SK-N-SH (cell line): ENCODE measurements around the gene KCNT1. TPM values are rescaled to one million over a fixed set of nuclear protein-coding genes. Genes with fewer than 3 reads are reported as not detected.

Experiments used
- CTCF ChIA-PET: fragments of 300-600, 350-600 bp; formaldehyde crosslinking; extraction: SDS; loops from one replicate; lab custom pipeline; 2021; lab: Yijun Ruan, JAX
- POLR2A ChIA-PET: fragments of 350-600 bp; sonication (Branson Sonifier 250); formaldehyde crosslinking; extraction: SDS; loops from one replicate; lab custom pipeline; 2020; ENCODE audit warnings: antibody characterized with exemption, inconsistent platforms; lab: Yijun Ruan, JAX
- DNase-seq: peaks from one replicate; pipeline ENCODE4 v3.0.0; 2012
- H2AFZ ChIP-seq: fragments of 200-600 bp; sonication (generic); 2 replicates; pipeline ENCODE4 v1.8.1; 2016; ENCODE audit warnings: antibody characterized with exemption, mild to moderate bottlenecking, low read depth
- H3F3A ChIP-seq: fragments of 200-600 bp; sonication (generic); replicated peaks from 2 replicates; pipeline ENCODE3; 2016; ENCODE audit warnings: antibody characterized with exemption, mild to moderate bottlenecking; ENCODE audit not compliant: insufficient read depth
- H3K27ac ChIP-seq, 2 experiments: fragments of 200-500 bp in 1 of 2; fragments of 200-600 bp in 1 of 2; sonication (Bioruptor generic) in 1 of 2; sonication (generic), shearing (Covaris generic) in 1 of 2; 2 replicates each; pipeline versions ENCODE4 v1.5.1 to v1.6.1; 2014 to 2016; ENCODE audit warnings: low read depth in 2 of 2, inconsistent platforms in 1 of 2, low read length in 1 of 2, mild to moderate bottlenecking in 1 of 2, mixed read lengths in 1 of 2
- H3K27me3 ChIP-seq: fragments of 200-600 bp; sonication (generic), shearing (Covaris generic); 2 replicates; pipeline ENCODE4 v1.6.1; 2016; ENCODE audit warnings: mixed run types; ENCODE audit not compliant: insufficient read depth
- H3K36me3 ChIP-seq, 2 experiments: fragments of 200-500 bp in 1 of 2; fragments of 200-600 bp in 1 of 2; sonication (Bioruptor generic) in 1 of 2; sonication (generic) in 1 of 2; replicated peaks in 1 of 2; 2 replicates each; pipeline versions ENCODE3 to v1.5.1; 2014 to 2016; ENCODE audit warnings: low read length in 1 of 2, mild to moderate bottlenecking in 1 of 2; ENCODE audit not compliant: insufficient read depth in 2 of 2, control insufficient read depth in 1 of 2
- H3K4me1 ChIP-seq, 2 experiments: fragments of 200-500 bp in 1 of 2; fragments of 200-600 bp in 1 of 2; sonication (Bioruptor generic) in 1 of 2; sonication (generic), shearing (Covaris generic) in 1 of 2; 2 replicates each; pipeline versions ENCODE4 v1.5.1 to v1.6.1; 2014 to 2016; ENCODE audit warnings: low read depth in 1 of 2, low read length in 1 of 2, mixed run types in 1 of 2; ENCODE audit not compliant: insufficient read depth in 2 of 2, control insufficient read depth in 1 of 2
- H3K4me2 ChIP-seq: fragments of 200-600 bp; sonication (generic), shearing (Covaris generic); 2 replicates; pipeline ENCODE4 v1.6.1; 2017; ENCODE audit warnings: mixed run types
- H3K4me3 ChIP-seq, 2 experiments: fragments of 200-500 bp in 1 of 2; fragments of 200-600 bp in 1 of 2; sonication (Bioruptor generic) in 1 of 2; sonication (generic), shearing (Covaris generic) in 1 of 2; 2 replicates each; pipeline versions ENCODE4 v1.5.1 to v1.8.1; 2014 to 2016; ENCODE audit warnings: low read depth in 2 of 2, inconsistent platforms in 1 of 2, low read length in 1 of 2, mild to moderate bottlenecking in 1 of 2, mixed read lengths in 1 of 2, moderate library complexity in 1 of 2
- H3K79me2 ChIP-seq: fragments of 200-600 bp; sonication (generic); 2 replicates; pipeline ENCODE4 v1.8.1; 2017; ENCODE audit warnings: mild to moderate bottlenecking; ENCODE audit not compliant: insufficient read depth
- H3K9ac ChIP-seq: fragments of 200-600 bp; sonication (generic); 2 replicates; pipeline ENCODE4 v1.6.1; 2017; ENCODE audit warnings: mixed run types
- H3K9me2 ChIP-seq: fragments of 200-600 bp; sonication (generic); 2 replicates; pipeline ENCODE4 v1.6.1; 2017; ENCODE audit warnings: mixed run types
- H3K9me3 ChIP-seq: fragments of 200-600 bp; sonication (generic); 2 replicates; pipeline ENCODE4 v1.6.1; 2017; ENCODE audit warnings: mixed run types, mild to moderate bottlenecking, moderate library complexity
- H4K20me1 ChIP-seq: fragments of 200-600 bp; sonication (generic); 2 replicates; pipeline ENCODE4 v1.6.1; 2017; ENCODE audit warnings: mild to moderate bottlenecking, mixed run types; ENCODE audit not compliant: insufficient read depth
- CHD2 ChIP-seq: fragments of 150-350 bp; IDR thresholded peaks from 2 replicates; pipeline ENCODE4 v1.6.1; 2018; ENCODE audit warnings: low read length; ENCODE audit not compliant: partially characterized antibody
- EP300 ChIP-seq, 2 experiments: IDR thresholded peaks; 2 replicates each; pipeline versions ENCODE4 v1.4.0 to v1.6.1; 2012; ENCODE audit warnings: borderline replicate concordance in 1 of 2, low read depth in 1 of 2, low read length in 1 of 2
- RCOR1 ChIP-seq: fragments of 150-350 bp; IDR thresholded peaks from 2 replicates; pipeline ENCODE4 v1.6.1; 2017; ENCODE audit warnings: antibody characterized with exemption, low read length
- RFX5 ChIP-seq: IDR thresholded peaks from 2 replicates; pipeline ENCODE4 v1.6.1; 2012; ENCODE audit warnings: mild to moderate bottlenecking, improper control_type of control experiment, low read length
- TCF12 ChIP-seq: IDR thresholded peaks from 2 replicates; pipeline ENCODE4 v1.4.0; 2012
- TEAD4 ChIP-seq: IDR thresholded peaks from 2 replicates; pipeline ENCODE4 v1.4.0; 2012; ENCODE audit warnings: mild to moderate bottlenecking, borderline replicate concordance; ENCODE audit not compliant: insufficient read depth
- WGBS: methylation state at CpG from one replicate; pipeline ENCODE4 v1.1.6; 2017; ENCODE audit warnings: low lambda C conversion rate; 5-methylcytosine and 5-hydroxymethylcytosine counted together
- polyA plus RNA-seq, 3 experiments: library from polyadenylated mRNA; depleted of rRNA; stranded (reverse); fragments of >200 nt; gene quantifications; 2 replicates each; pipeline ENCODE4 v1.2.3, GENCODE V29; 2012
- TF ChIP-seq, protein P1 (sequence below): IDR thresholded peaks from 2 replicates; pipeline ENCODE4 v1.4.0; 2012; ENCODE audit warnings: low read depth, borderline replicate concordance
- TF ChIP-seq, protein P2 (sequence below): IDR thresholded peaks from 2 replicates; pipeline ENCODE4; 2012
- TF ChIP-seq, protein P3 (sequence below): IDR thresholded peaks from 2 replicates; pipeline ENCODE4 v1.6.1; 2012; ENCODE audit warnings: mild to moderate bottlenecking, low read depth, low read length, moderate library complexity

KCNT1 gene
- polyA plus RNA-seq, 1 of the 3 experiments (the other 2 are of a cell fraction), result 0.08 TPM

DNA sequence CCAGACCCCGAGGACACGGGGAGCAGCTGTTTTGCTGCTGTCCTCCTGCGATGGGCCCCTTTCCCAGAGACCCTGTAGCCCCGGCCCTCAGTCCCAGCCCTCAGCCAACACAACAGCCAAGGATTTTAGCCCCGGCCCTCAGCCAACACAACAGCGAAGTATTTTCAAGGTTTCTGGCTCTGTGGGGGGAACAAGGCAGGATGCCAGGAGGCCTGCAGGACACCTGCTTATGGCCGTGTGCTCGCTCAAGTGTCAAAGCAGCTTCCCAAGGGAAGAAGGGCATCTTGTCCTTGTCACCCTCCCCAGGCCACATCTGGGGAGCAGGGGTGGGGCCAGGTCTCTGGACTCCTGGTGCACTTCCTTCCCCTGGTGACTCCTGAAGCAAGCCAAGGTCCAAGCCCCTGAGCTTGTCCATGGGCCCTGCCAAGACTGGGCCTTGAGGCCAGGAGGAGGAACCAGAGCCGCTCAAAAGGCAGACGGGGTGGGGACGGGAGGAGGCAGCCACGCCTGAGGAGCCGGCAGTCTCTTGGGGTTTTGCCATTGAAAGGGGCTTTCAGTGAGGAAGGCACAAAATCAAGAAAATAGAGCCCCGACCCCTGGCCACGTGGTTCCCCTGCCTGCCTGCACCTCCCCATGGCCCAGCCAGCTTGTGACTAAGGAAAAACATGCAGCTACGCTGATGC is 10.8 kb downstream of the KCNT1 start:
- H3K9me3 ChIP-seq, result no peaks in the 10 kb centered on the region
- CTCF ChIA-PET, result interaction anchor here (0.9 to 4.0 kb wide), 5 partner anchors 8 to 109 kb away, joined by 3 to 29 read pairs (median 6); partner anchors contain the start of gene KCNT1
- peaks cover 0 to 22% of the 10 kb centered on the region in 2 experiments; a peak in 1 of 4 replicates for H3K4me1 ChIP-seq
- 50% methylated on average over 13 of the region's 16 CpGs for WGBS
- H3K79me2 ChIP-seq, result no peaks in the 10 kb centered on the region
- H3K4me3 ChIP-seq, result no peak overlapping the region
- H3K9me2 ChIP-seq, result no peaks in the 10 kb centered on the region
- no peaks in the 10 kb centered on the region for H3K27me3 ChIP-seq
- TF ChIP-seq EP300 (IDR thresholded peaks at IDR 0.05; ENCODE audit: borderline replicate concordance in 1 of 2, low read depth in 1 of 2, low read length in 1 of 2) (no peak), RFX5 (no peak), TCF12 (no peak)
- TF ChIP-seq, all 33 proteins: peak for 0
- Histone ChIP-seq H4K20me1 (no peaks in the 10 kb centered on the region), H3F3A (no peaks in the 10 kb centered on the region), H3K4me2 (no peak overlapping the region), H2AFZ (no peak overlapping the region), H3K27ac (no peak overlapping the region), H3K36me3 (no peaks in the 10 kb centered on the region), H3K9ac (no peak overlapping the region)
- no peak for DNase-seq
- POLR2A ChIA-PET, result no interaction called here

DNA sequence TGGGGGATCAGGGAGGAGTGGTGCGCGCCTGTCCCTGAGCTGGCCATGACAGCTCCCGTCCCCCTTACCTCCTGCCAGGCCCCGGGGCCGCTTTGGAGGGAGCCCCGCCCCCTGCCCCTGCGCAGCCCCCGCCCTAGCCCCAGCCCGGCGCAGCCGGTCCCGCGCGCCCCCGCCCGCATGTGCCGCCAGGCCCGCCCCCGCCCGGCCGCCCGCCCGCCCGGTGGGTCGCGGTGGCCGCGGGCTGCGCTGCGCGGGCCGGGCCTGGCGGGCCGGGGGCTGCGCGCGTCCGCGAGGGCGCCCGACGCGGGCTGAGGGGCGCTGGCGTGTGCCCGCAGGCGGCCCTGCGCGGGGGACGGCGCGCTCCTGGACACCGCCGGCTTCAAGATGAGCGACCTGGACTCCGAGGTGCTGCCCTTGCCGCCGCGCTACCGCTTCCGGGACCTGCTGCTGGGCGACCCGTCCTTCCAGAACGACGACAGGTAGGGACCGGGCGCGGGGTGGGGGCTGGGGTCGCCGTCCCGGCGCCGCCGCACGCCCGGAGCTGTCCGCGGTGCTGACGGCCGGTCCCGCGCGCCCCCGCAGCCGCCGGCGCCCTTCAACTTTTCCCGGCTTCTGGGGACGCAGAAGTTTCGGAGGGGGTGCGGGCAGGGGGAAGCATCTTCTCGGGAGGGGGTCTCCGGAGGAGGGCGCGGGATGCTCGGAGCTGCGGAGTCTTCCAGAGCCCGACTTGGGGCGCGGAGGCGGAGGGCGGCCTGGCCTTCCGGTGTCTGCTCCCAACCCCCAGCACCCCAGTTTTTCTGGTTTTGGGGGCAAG is 12.5 kb downstream of the KCNT1 start:
- no peaks in the 10 kb centered on the region for H3K79me2 ChIP-seq
- no peaks in the 10 kb centered on the region for H3K9me3 ChIP-seq
- no peaks in the 10 kb centered on the region for H4K20me1 ChIP-seq
- H3K4me3 ChIP-seq, result peak overlapping the region in 1 of 2 experiments; percentile 33; a peak in 2 of 4 replicates
- no peaks in the 10 kb centered on the region for H3K27me3 ChIP-seq
- peaks cover 0 to 19% of the 10 kb centered on the region in 2 experiments; a peak in 1 of 4 replicates for H3K4me1 ChIP-seq
- no peak overlapping the region for H3K27ac ChIP-seq
- no peaks in the 10 kb centered on the region for H3F3A ChIP-seq
- no peaks in the 10 kb centered on the region for H3K36me3 ChIP-seq
- no peaks in the 10 kb centered on the region for H3K9me2 ChIP-seq
- peak; percentile 78 for DNase-seq
- H3K9ac ChIP-seq, result no peak overlapping the region
- CTCF ChIA-PET, result interaction anchor here (0.9 to 4.0 kb wide), 7 partner anchors 8 to 408 kb away, joined by 3 to 29 read pairs (median 6); partner anchors contain the start of gene KCNT1
- TF ChIP-seq TEAD4 (no peak), CHD2 (no peak), RCOR1 (no peak)
- TF ChIP-seq, protein P1, sequence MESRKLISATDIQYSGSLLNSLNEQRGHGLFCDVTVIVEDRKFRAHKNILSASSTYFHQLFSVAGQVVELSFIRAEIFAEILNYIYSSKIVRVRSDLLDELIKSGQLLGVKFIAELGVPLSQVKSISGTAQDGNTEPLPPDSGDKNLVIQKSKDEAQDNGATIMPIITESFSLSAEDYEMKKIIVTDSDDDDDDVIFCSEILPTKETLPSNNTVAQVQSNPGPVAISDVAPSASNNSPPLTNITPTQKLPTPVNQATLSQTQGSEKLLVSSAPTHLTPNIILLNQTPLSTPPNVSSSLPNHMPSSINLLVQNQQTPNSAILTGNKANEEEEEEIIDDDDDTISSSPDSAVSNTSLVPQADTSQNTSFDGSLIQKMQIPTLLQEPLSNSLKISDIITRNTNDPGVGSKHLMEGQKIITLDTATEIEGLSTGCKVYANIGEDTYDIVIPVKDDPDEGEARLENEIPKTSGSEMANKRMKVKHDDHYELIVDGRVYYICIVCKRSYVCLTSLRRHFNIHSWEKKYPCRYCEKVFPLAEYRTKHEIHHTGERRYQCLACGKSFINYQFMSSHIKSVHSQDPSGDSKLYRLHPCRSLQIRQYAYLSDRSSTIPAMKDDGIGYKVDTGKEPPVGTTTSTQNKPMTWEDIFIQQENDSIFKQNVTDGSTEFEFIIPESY, result no peak
- TF ChIP-seq, protein P2, sequence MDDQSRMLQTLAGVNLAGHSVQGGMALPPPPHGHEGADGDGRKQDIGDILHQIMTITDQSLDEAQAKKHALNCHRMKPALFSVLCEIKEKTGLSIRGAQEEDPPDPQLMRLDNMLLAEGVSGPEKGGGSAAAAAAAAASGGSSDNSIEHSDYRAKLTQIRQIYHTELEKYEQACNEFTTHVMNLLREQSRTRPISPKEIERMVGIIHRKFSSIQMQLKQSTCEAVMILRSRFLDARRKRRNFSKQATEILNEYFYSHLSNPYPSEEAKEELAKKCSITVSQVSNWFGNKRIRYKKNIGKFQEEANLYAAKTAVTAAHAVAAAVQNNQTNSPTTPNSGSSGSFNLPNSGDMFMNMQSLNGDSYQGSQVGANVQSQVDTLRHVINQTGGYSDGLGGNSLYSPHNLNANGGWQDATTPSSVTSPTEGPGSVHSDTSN, result no peak
- TF ChIP-seq, protein P3, sequence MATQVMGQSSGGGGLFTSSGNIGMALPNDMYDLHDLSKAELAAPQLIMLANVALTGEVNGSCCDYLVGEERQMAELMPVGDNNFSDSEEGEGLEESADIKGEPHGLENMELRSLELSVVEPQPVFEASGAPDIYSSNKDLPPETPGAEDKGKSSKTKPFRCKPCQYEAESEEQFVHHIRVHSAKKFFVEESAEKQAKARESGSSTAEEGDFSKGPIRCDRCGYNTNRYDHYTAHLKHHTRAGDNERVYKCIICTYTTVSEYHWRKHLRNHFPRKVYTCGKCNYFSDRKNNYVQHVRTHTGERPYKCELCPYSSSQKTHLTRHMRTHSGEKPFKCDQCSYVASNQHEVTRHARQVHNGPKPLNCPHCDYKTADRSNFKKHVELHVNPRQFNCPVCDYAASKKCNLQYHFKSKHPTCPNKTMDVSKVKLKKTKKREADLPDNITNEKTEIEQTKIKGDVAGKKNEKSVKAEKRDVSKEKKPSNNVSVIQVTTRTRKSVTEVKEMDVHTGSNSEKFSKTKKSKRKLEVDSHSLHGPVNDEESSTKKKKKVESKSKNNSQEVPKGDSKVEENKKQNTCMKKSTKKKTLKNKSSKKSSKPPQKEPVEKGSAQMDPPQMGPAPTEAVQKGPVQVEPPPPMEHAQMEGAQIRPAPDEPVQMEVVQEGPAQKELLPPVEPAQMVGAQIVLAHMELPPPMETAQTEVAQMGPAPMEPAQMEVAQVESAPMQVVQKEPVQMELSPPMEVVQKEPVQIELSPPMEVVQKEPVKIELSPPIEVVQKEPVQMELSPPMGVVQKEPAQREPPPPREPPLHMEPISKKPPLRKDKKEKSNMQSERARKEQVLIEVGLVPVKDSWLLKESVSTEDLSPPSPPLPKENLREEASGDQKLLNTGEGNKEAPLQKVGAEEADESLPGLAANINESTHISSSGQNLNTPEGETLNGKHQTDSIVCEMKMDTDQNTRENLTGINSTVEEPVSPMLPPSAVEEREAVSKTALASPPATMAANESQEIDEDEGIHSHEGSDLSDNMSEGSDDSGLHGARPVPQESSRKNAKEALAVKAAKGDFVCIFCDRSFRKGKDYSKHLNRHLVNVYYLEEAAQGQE, result peak; percentile 87
- TF ChIP-seq, all 33 proteins: peak for 1
- WGBS, result 24% methylated on average over 40 of the region's 103 CpGs
- H3K4me2 ChIP-seq, result no peak overlapping the region
- POLR2A ChIA-PET, result no interaction called here
- H2AFZ ChIP-seq, result no peak overlapping the region
